IMR-90 (cell line): ENCODE measurements around the gene SMYD4. TPM values are rescaled to one million over a fixed set of nuclear protein-coding genes. Genes with fewer than 3 reads are reported as not detected.

Source experiments
- ATAC-seq: fragments of 200-7000 bp; cut with Tn5 transposase; 2 replicates; pipeline ENCODE4 v1.9.1; 2020; ENCODE audit warnings: low read depth, mild to moderate bottlenecking, moderate library complexity
- BruUV-seq: library from RNA; stranded (reverse); fragments of 400-500 nt; replicated peaks from 2 replicates; lab custom pipeline; 2021; lab: Mats Ljungman, UMichigan
- CTCF ChIA-PET: fragments of 300-600 bp; formaldehyde crosslinking; extraction: SDS; loops from one replicate; lab custom pipeline; 2021; ENCODE audit warnings: antibody characterized with exemption; lab: Yijun Ruan, JAX
- POLR2A ChIA-PET: fragments of 300-600 bp; sonication (Branson Sonifier 250); formaldehyde crosslinking; loops from one replicate; lab custom pipeline; 2022; ENCODE audit warnings: antibody characterized with exemption; ENCODE audit not compliant: unreplicated experiment; lab: Charles Lee
- DNase-seq: peaks from one replicate; pipeline ENCODE4 v3.0.0; 2013
- H2AFZ ChIP-seq: replicated peaks from 2 replicates; pipeline ENCODE3; 2013; ENCODE audit warnings: low read length, mild to moderate bottlenecking; ENCODE audit not compliant: poor library complexity
- H2AK5ac ChIP-seq: 2 replicates; pipeline ENCODE4 v1.6.1; 2013; ENCODE audit warnings: low read depth, low read length, inconsistent platforms
- H2AK9ac ChIP-seq: replicated peaks from 2 replicates; pipeline ENCODE3; 2013; ENCODE audit warnings: mild to moderate bottlenecking, low read depth, low read length, moderate library complexity; ENCODE audit not compliant: poor library complexity
- H2BK120ac ChIP-seq: 2 replicates; pipeline ENCODE4 v1.6.1; 2013; ENCODE audit warnings: low read depth, low read length, inconsistent platforms
- H2BK15ac ChIP-seq: 3 replicates; pipeline ENCODE4 v1.6.1; 2013; ENCODE audit warnings: low read depth, low read length, inconsistent platforms
- H2BK20ac ChIP-seq: 2 replicates; pipeline ENCODE4 v1.6.1; 2013; ENCODE audit warnings: low read depth, mild to moderate bottlenecking, inconsistent platforms, low read length, moderate library complexity
- H2BK5ac ChIP-seq: 2 replicates; pipeline ENCODE4 v1.6.1; 2013; ENCODE audit warnings: mild to moderate bottlenecking, low read depth, low read length, inconsistent platforms; ENCODE audit not compliant: poor library complexity, severe bottlenecking
- H3K14ac ChIP-seq: replicated peaks from 2 replicates; pipeline ENCODE4 v1.6.1; 2013; ENCODE audit warnings: low read depth, low read length, inconsistent platforms
- H3K18ac ChIP-seq: 2 replicates; pipeline ENCODE4 v1.6.1; 2013; ENCODE audit warnings: low read depth, low read length, control low read depth
- H3K23ac ChIP-seq: 2 replicates; pipeline ENCODE4 v1.6.1; 2013; ENCODE audit warnings: low read depth, low read length, inconsistent platforms
- H3K27ac ChIP-seq: 2 replicates; pipeline ENCODE4 v1.5.1; 2013; ENCODE audit warnings: mild to moderate bottlenecking, control low read depth, low read length; ENCODE audit not compliant: insufficient read depth
- H3K27me3 ChIP-seq: 2 replicates; pipeline ENCODE4 v1.6.1; 2013; ENCODE audit warnings: low read length; ENCODE audit not compliant: control insufficient read depth, insufficient read depth
- H3K36me3 ChIP-seq: 2 replicates; pipeline ENCODE4 v1.6.1; 2013; ENCODE audit warnings: low read length, mixed read lengths; ENCODE audit not compliant: control insufficient read depth, insufficient read depth
- H3K4ac ChIP-seq: 2 replicates; pipeline ENCODE4 v1.6.1; 2013; ENCODE audit warnings: low read depth, low read length, inconsistent platforms
- H3K4me1 ChIP-seq: 2 replicates; pipeline ENCODE4 v1.6.1; 2013; ENCODE audit warnings: low read length, mixed read lengths; ENCODE audit not compliant: control insufficient read depth, insufficient read depth
- H3K4me2 ChIP-seq: 2 replicates; pipeline ENCODE4 v1.6.1; 2013; ENCODE audit warnings: low read depth, mild to moderate bottlenecking, control low read depth, low read length, moderate library complexity
- H3K4me3 ChIP-seq: 2 replicates; pipeline ENCODE4 v1.5.1; 2013; ENCODE audit warnings: low read depth, mild to moderate bottlenecking, control low read depth, low read length, moderate library complexity; ENCODE audit not compliant: insufficient read depth
- H3K56ac ChIP-seq: 2 replicates; pipeline ENCODE4 v1.6.1; 2013; ENCODE audit warnings: low read length, inconsistent platforms; ENCODE audit not compliant: insufficient read depth; ENCODE audit errors: extremely low read depth
- H3K79me1 ChIP-seq, 2 experiments: 2 replicates each; pipeline ENCODE4 v1.6.1; 2013; ENCODE audit warnings: low read length in 2 of 2, inconsistent platforms in 1 of 2, low read depth in 1 of 2
- H3K9ac ChIP-seq: 2 replicates; pipeline ENCODE4 v1.6.1; 2013; ENCODE audit warnings: low read depth, low read length, control low read depth
- H3K9me1 ChIP-seq: 2 replicates; pipeline ENCODE4 v1.6.1; 2013; ENCODE audit warnings: low read length, inconsistent platforms; ENCODE audit not compliant: insufficient read depth
- H3K9me3 ChIP-seq: 2 replicates; pipeline ENCODE4 v1.6.1; 2013; ENCODE audit warnings: low read length; ENCODE audit not compliant: control insufficient read depth, insufficient read depth
- H4K20me1 ChIP-seq: 2 replicates; pipeline ENCODE4 v1.6.1; 2013; ENCODE audit warnings: low read length, inconsistent platforms; ENCODE audit not compliant: insufficient read depth
- H4K5ac ChIP-seq: 2 replicates; pipeline ENCODE4 v1.6.1; 2013; ENCODE audit warnings: mild to moderate bottlenecking, low read depth, low read length, control low read depth
- H4K8ac ChIP-seq, 2 experiments: 2 replicates each; pipeline ENCODE4 v1.6.1; 2013; ENCODE audit warnings: low read depth in 2 of 2, low read length in 2 of 2, control low read depth in 1 of 2, inconsistent platforms in 1 of 2
- H4K91ac ChIP-seq: 2 replicates; pipeline ENCODE4 v1.6.1; 2013; ENCODE audit warnings: low read depth, low read length, inconsistent platforms; ENCODE audit not compliant: insufficient read depth
- BHLHE40 ChIP-seq: fragments of 150-350 bp; IDR thresholded peaks from 2 replicates; pipeline ENCODE4 v1.6.1; 2016; ENCODE audit warnings: mild to moderate bottlenecking, low read depth, low read length
- CEBPB ChIP-seq: IDR thresholded peaks from 2 replicates; pipeline ENCODE4 v1.6.1; 2012; ENCODE audit warnings: low read depth, low read length, improper control_type of control experiment
- CHD1 ChIP-seq: IDR thresholded peaks from 2 replicates; pipeline ENCODE4 v1.6.1; 2012; ENCODE audit warnings: low read depth, low read length, improper control_type of control experiment
- FOS ChIP-seq: fragments of 150-350 bp; IDR thresholded peaks from 2 replicates; pipeline ENCODE4 v1.6.1; 2016; ENCODE audit warnings: low read depth, low read length
- MAFK ChIP-seq: IDR thresholded peaks from 2 replicates; pipeline ENCODE4 v1.6.1; 2012; ENCODE audit warnings: low read depth, low read length, improper control_type of control experiment
- MAZ ChIP-seq: IDR thresholded peaks from 2 replicates; pipeline ENCODE4 v1.6.1; 2012; ENCODE audit warnings: low read depth, mild to moderate bottlenecking, low read length, improper control_type of control experiment, moderate library complexity, borderline replicate concordance
- MXI1 ChIP-seq: IDR thresholded peaks from 2 replicates; pipeline ENCODE4 v1.6.1; 2012; ENCODE audit warnings: low read depth, mild to moderate bottlenecking, low read length, moderate library complexity, borderline replicate concordance
- NFE2L2 ChIP-seq: fragments of 150-350 bp; IDR thresholded peaks from 2 replicates; pipeline ENCODE4 v1.6.1; 2016; ENCODE audit warnings: low read depth, mild to moderate bottlenecking, low read length
- POLR2A ChIP-seq: IDR thresholded peaks from 2 replicates; pipeline ENCODE4 v1.6.1; 2012; ENCODE audit warnings: mild to moderate bottlenecking, low read depth, low read length
- RAD21 ChIP-seq: IDR thresholded peaks from 2 replicates; pipeline ENCODE4 v1.6.1; 2012; ENCODE audit warnings: low read length, improper control_type of control experiment
- RCOR1 ChIP-seq: IDR thresholded peaks from 2 replicates; pipeline ENCODE4 v1.6.1; 2012; ENCODE audit warnings: mild to moderate bottlenecking, low read length, improper control_type of control experiment; ENCODE audit not compliant: insufficient replicate concordance
- RFX5 ChIP-seq: IDR thresholded peaks from 2 replicates; pipeline ENCODE4 v1.8.0; 2012; ENCODE audit warnings: low read depth, mild to moderate bottlenecking, low read length, moderate library complexity
- SMC3 ChIP-seq: fragments of 150-350 bp; IDR thresholded peaks from 2 replicates; pipeline ENCODE4 v1.6.1; 2016; ENCODE audit warnings: low read depth, mild to moderate bottlenecking, antibody characterized with exemption, low read length, moderate library complexity
- WGBS, 2 experiments: methylation state at CpG; one replicate each; pipeline versions ENCODE4 v1.1.5 to v1.1.7; 2013; ENCODE audit warnings: missing lambda C conversion rate in 2 of 2; ENCODE audit not compliant: insufficient read length in 1 of 2; ENCODE audit errors: extremely low coverage in 2 of 2; 5-methylcytosine and 5-hydroxymethylcytosine counted together
- dilution Hi-C: fragments of 300-500 bp; cut with HindIII; formaldehyde crosslinking; loops from one replicate; pipeline ENCODE4 v1.14.3; 2018; ENCODE audit warnings: low sequenced_read_pairs; ENCODE audit not compliant: unreplicated experiment
- in situ Hi-C: fragments of 300-500 bp; cut with MboI; formaldehyde crosslinking; loops from 3 replicates; pipeline ENCODE4 v1.14.3; 2019; ENCODE audit warnings: low sequenced_read_pairs, inconsistent platforms, mixed read lengths
- intact Hi-C: fragments of 100-400 bp; cut with micrococcal nuclease; formaldehyde crosslinking; loops from 2 replicates; pipeline ENCODE4 v1.10.0; 2022
- polyA plus RNA-seq, 3 experiments: library from polyadenylated mRNA; depleted of rRNA; stranded (reverse); fragments of >200 nt; gene quantifications; 2 replicates each; pipeline ENCODE4 v1.2.3, GENCODE V29; 2012; ENCODE audit warnings: low replicate concordance in 1 of 3
- total RNA-seq: library from RNA; depleted of rRNA; stranded (reverse); fragments of >200 nt; gene quantifications from 2 replicates; pipeline ENCODE4 v1.2.3, GENCODE V29; 2012
- TF ChIP-seq, protein P1 (sequence below): conservative IDR thresholded peaks from 2 replicates; pipeline ENCODE4 v1.5.1; 2012; ENCODE audit warnings: mild to moderate bottlenecking, low read depth, low read length, improper control_type of control experiment
- TF ChIP-seq, protein P2 (sequence below): fragments of 150-350 bp; IDR thresholded peaks from 2 replicates; pipeline ENCODE4 v1.6.1; 2016; ENCODE audit warnings: low read depth, mild to moderate bottlenecking, low read length, moderate library complexity, borderline replicate concordance
- TF ChIP-seq, protein P3 (sequence below): fragments of 150-350 bp; IDR thresholded peaks from 2 replicates; pipeline ENCODE4 v1.6.1; 2017; ENCODE audit warnings: mild to moderate bottlenecking, antibody characterized with exemption, low read length, low read depth

The SMYD4 gene
- total and polyA plus RNA-seq, 2 of the 4 experiments (the other 2 are of a cell fraction) = 5.3 to 7.2 TPM

DNA sequence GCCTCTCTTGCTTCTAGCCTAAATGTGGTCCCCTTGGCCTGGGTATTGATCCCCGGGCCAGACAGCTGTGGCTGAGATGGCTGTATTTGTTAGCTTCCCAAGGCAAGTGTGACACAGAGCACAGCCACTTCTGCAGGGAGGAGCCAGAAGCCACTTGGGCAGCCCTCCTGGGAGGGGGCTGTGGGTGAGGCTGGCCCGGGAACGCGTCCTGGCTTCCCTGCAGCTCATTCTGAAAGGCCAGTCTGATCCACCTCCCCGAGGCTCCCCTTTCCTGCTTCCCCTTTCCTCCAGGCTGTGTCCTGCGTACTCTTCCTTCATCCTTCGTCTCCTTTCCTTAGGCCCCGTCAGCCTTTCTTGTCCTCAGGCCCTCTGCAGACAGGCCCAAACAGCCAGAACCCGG, 79.1 kb downstream of the SMYD4 start:
- H3K4me2 ChIP-seq = no peak overlapping the region
- H3K27ac ChIP-seq = no peak overlapping the region
- no peak overlapping the region for H3K14ac ChIP-seq
- ATAC-seq (no peak), DNase-seq (no peak)
- 85% methylated on average over 4 of the region's 9 CpGs; no CpG with 5 or more reads in 1 of the 2 experiments for WGBS, 2 experiments
- H3K18ac ChIP-seq = no peak overlapping the region
- H3K27me3 ChIP-seq = peaks cover 2% of the 10 kb centered on the region; the same call in 1 of the 2 replicates
- BruUV-seq = no TSS peak
- no peaks in the 10 kb centered on the region for H4K20me1 ChIP-seq
- H2BK5ac ChIP-seq = no peak overlapping the region
- H3K4me3 ChIP-seq = no peak overlapping the region
- no peak overlapping the region for H3K4ac ChIP-seq
- H3K56ac ChIP-seq = no peak overlapping the region
- no peak overlapping the region for H2AK5ac ChIP-seq
- no peak overlapping the region for H4K91ac ChIP-seq
- H3K79me1 ChIP-seq = no peaks in the 10 kb centered on the region
- in situ Hi-C loops = no loop called here
- intact Hi-C loops = no loop called here
- ChIA-PET POLR2A (no interaction called here), CTCF (no interaction called here)
- no peak overlapping the region for H3K23ac ChIP-seq
- no peak overlapping the region for H4K8ac ChIP-seq
- no peaks in the 10 kb centered on the region for H3K9me1 ChIP-seq
- no peaks in the 10 kb centered on the region for H3K36me3 ChIP-seq
- H2BK120ac ChIP-seq = no peak overlapping the region
- H3K9me3 ChIP-seq = peaks cover 6% of the 10 kb centered on the region; the same call in 1 of the 2 replicates
- TF ChIP-seq, protein P1, sequence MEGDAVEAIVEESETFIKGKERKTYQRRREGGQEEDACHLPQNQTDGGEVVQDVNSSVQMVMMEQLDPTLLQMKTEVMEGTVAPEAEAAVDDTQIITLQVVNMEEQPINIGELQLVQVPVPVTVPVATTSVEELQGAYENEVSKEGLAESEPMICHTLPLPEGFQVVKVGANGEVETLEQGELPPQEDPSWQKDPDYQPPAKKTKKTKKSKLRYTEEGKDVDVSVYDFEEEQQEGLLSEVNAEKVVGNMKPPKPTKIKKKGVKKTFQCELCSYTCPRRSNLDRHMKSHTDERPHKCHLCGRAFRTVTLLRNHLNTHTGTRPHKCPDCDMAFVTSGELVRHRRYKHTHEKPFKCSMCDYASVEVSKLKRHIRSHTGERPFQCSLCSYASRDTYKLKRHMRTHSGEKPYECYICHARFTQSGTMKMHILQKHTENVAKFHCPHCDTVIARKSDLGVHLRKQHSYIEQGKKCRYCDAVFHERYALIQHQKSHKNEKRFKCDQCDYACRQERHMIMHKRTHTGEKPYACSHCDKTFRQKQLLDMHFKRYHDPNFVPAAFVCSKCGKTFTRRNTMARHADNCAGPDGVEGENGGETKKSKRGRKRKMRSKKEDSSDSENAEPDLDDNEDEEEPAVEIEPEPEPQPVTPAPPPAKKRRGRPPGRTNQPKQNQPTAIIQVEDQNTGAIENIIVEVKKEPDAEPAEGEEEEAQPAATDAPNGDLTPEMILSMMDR = no peak
- TF ChIP-seq BHLHE40 = no peak
- TF ChIP-seq RFX5 = no peak
- no peak for TF ChIP-seq RAD21
- no peak for TF ChIP-seq MXI1
- TF ChIP-seq FOS = no peak
- TF ChIP-seq NFE2L2 = no peak
- TF ChIP-seq CEBPB = no peak
- TF ChIP-seq MAZ = no peak
- TF ChIP-seq SMC3 = no peak
- TF ChIP-seq, protein P2, sequence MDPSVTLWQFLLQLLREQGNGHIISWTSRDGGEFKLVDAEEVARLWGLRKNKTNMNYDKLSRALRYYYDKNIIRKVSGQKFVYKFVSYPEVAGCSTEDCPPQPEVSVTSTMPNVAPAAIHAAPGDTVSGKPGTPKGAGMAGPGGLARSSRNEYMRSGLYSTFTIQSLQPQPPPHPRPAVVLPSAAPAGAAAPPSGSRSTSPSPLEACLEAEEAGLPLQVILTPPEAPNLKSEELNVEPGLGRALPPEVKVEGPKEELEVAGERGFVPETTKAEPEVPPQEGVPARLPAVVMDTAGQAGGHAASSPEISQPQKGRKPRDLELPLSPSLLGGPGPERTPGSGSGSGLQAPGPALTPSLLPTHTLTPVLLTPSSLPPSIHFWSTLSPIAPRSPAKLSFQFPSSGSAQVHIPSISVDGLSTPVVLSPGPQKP = no peak
- no peak for TF ChIP-seq RCOR1
- no peak for TF ChIP-seq MAFK
- no peak for TF ChIP-seq CHD1
- no peak for TF ChIP-seq POLR2A
- TF ChIP-seq, protein P3, sequence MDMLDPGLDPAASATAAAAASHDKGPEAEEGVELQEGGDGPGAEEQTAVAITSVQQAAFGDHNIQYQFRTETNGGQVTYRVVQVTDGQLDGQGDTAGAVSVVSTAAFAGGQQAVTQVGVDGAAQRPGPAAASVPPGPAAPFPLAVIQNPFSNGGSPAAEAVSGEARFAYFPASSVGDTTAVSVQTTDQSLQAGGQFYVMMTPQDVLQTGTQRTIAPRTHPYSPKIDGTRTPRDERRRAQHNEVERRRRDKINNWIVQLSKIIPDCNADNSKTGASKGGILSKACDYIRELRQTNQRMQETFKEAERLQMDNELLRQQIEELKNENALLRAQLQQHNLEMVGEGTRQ = no peak
- no peak overlapping the region for H2AFZ ChIP-seq
- H2BK20ac ChIP-seq = no peak overlapping the region
- no peak overlapping the region for H4K5ac ChIP-seq
- dilution Hi-C loops = no loop called here
- H3K4me1 ChIP-seq = no peaks in the 10 kb centered on the region
- H3K9ac ChIP-seq = no peak overlapping the region
- H2BK15ac ChIP-seq = no peak overlapping the region
- H2AK9ac ChIP-seq = no peak overlapping the region
